Calu3 (cell line): ENCODE measurements around the gene PANX2. TPM values are rescaled to one million over a fixed set of nuclear protein-coding genes. Genes with fewer than 3 reads are reported as not detected.
A peak's percentile ranks its signal among the peaks of the same experiment; 100 is the strongest.

Experiments
- BruUV-seq: library from RNA; stranded (reverse); fragments of 400-500 nt; replicated peaks from 2 replicates; lab custom pipeline; 2021; lab: Mats Ljungman, UMichigan
- CTCF ChIA-PET: fragments of 300-600 bp; sonication (Branson Sonifier 250); formaldehyde crosslinking; loops from one replicate; lab custom pipeline; 2022; ENCODE audit warnings: antibody characterized with exemption; lab: Charles Lee
- DNase-seq: peaks from one replicate; pipeline ENCODE4 v3.0.0; 2022
- H3K27ac Mint-ChIP-seq: one replicate; pipeline ENCODE4 v1.8.0; 2022; ENCODE audit warnings: mixed read lengths; ENCODE audit not compliant: unreplicated experiment
- H3K27me3 Mint-ChIP-seq: one replicate; pipeline ENCODE4 v1.8.0; 2022; ENCODE audit warnings: mixed read lengths; ENCODE audit not compliant: unreplicated experiment
- H3K36me3 Mint-ChIP-seq: one replicate; pipeline ENCODE4 v1.8.0; 2022; ENCODE audit warnings: mild to moderate bottlenecking, moderate library complexity, mixed read lengths; ENCODE audit not compliant: insufficient read depth, unreplicated experiment
- H3K4me1 Mint-ChIP-seq: one replicate; pipeline ENCODE4 v1.8.0; 2022; ENCODE audit warnings: mild to moderate bottlenecking, low read depth, mixed read lengths; ENCODE audit not compliant: unreplicated experiment
- H3K4me3 Mint-ChIP-seq: one replicate; pipeline ENCODE4 v1.8.0; 2022; ENCODE audit warnings: mild to moderate bottlenecking, low read depth, moderate library complexity, mixed read lengths; ENCODE audit not compliant: unreplicated experiment
- H3K9me3 Mint-ChIP-seq: one replicate; pipeline ENCODE4 v1.8.0; 2022; ENCODE audit warnings: low read depth, mixed read lengths; ENCODE audit not compliant: unreplicated experiment
- intact Hi-C: fragments of 100-400 bp; cut with micrococcal nuclease; formaldehyde crosslinking; loops from one replicate; pipeline ENCODE4 v1.10.0; 2022; ENCODE audit not compliant: unreplicated experiment
- total RNA-seq: library from RNA; stranded (reverse); gene quantifications from 2 replicates; pipeline ENCODE4 v1.2.3, GENCODE V29; 2022
- TF ChIP-seq, protein P1 (sequence below): fragments of 200-600 bp; IDR thresholded peaks from one replicate; pipeline ENCODE4 v1.8.0; 2022; ENCODE audit warnings: antibody characterized with exemption; ENCODE audit not compliant: unreplicated experiment

PANX2 gene
- total RNA-seq, 1 experiment from 2014 or later = 2.0 TPM

DNA sequence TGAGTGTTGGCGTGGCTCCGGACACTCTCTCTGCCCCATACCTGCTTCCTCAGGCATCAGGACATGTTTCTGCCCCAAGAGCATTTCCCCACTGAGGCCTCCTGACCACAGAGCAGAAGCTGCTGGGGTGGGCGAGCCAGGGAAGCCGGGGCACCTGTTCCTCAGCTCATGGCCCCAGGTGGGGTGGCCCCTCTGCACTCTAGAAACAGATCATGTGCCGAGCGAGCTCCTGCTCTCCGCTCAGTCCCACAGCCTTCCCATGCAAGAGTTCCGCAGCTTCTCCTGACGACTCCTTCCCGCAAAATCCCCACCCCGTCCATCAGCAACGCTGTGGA is 22.4 kb upstream of the PANX2 start:
- intact Hi-C loops = loop anchor here (5.0 to 10.0 kb wide), 2 partner anchors 213 to 349 kb away; no protein-coding TSS in a partner anchor
- no peak overlapping the region for H3K4me3 Mint-ChIP-seq
- TF ChIP-seq, protein P1, sequence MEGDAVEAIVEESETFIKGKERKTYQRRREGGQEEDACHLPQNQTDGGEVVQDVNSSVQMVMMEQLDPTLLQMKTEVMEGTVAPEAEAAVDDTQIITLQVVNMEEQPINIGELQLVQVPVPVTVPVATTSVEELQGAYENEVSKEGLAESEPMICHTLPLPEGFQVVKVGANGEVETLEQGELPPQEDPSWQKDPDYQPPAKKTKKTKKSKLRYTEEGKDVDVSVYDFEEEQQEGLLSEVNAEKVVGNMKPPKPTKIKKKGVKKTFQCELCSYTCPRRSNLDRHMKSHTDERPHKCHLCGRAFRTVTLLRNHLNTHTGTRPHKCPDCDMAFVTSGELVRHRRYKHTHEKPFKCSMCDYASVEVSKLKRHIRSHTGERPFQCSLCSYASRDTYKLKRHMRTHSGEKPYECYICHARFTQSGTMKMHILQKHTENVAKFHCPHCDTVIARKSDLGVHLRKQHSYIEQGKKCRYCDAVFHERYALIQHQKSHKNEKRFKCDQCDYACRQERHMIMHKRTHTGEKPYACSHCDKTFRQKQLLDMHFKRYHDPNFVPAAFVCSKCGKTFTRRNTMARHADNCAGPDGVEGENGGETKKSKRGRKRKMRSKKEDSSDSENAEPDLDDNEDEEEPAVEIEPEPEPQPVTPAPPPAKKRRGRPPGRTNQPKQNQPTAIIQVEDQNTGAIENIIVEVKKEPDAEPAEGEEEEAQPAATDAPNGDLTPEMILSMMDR = no peak
- no TSS peak for BruUV-seq
- CTCF ChIA-PET = interaction anchor here (0.7 to 1.7 kb wide), 2 partner anchors 13 to 60 kb away, joined by 3 to 4 read pairs; no protein-coding TSS in a partner anchor
- H3K9me3 Mint-ChIP-seq = no peaks in the 10 kb centered on the region
- peaks cover 16% of the 10 kb centered on the region for H3K4me1 Mint-ChIP-seq
- H3K27me3 Mint-ChIP-seq = peaks cover 47% of the 10 kb centered on the region
- no peaks in the 10 kb centered on the region for H3K36me3 Mint-ChIP-seq
- no peak overlapping the region for H3K27ac Mint-ChIP-seq
- no peak for DNase-seq

DNA sequence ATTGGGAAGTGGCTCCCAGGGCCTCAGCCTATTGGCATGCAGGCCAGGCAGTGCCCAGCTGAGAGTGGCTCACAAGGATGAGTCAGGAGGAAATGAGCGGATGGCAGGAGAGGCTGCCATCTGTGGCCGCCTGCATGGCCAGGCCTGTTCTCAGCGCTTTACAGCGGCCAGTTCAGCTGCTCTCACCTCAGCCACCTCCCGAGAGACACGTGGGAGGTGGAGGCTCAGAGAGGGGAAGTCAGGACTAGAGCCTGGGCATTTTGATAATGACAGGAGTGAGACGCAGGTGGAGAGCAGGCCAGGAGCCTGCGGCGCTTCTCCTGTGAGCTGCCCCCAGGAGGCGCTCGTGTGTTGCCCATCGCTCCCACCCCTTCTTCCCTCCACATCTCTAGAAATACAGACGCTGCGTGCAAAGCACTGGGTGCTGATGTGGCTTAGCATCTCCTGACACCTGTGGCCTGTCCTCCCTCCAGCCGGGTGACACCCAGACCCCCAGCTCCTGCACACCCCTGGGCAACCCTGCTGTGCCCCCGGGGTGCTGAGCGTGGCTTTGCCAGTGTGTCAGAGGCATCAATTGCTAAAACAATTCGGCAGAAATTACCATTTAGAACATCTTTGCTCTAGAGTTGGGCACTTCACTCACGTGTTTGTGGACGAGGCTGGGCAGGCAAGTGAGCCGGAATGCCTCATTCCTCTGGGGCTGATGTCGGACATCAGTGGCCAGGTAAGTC is 21.4 kb upstream of the PANX2 start:
- CTCF ChIA-PET = interaction anchor here (0.6 to 1.7 kb wide), 12 partner anchors 9 to 524 kb away, joined by 3 to 4 read pairs (median 3); no protein-coding TSS in a partner anchor
- no peaks in the 10 kb centered on the region for H3K9me3 Mint-ChIP-seq
- no TSS peak for BruUV-seq
- H3K36me3 Mint-ChIP-seq = no peaks in the 10 kb centered on the region
- H3K27me3 Mint-ChIP-seq = peaks cover 37% of the 10 kb centered on the region
- no peak overlapping the region for H3K27ac Mint-ChIP-seq
- intact Hi-C loops = loop anchor here (1.0 to 10.0 kb wide), 3 partner anchors 60 to 348 kb away; no protein-coding TSS in a partner anchor
- peaks cover 16% of the 10 kb centered on the region for H3K4me1 Mint-ChIP-seq
- DNase-seq = peak; percentile 80
- no peak overlapping the region for H3K4me3 Mint-ChIP-seq
- TF ChIP-seq, protein P1 = peak; percentile 89

DNA sequence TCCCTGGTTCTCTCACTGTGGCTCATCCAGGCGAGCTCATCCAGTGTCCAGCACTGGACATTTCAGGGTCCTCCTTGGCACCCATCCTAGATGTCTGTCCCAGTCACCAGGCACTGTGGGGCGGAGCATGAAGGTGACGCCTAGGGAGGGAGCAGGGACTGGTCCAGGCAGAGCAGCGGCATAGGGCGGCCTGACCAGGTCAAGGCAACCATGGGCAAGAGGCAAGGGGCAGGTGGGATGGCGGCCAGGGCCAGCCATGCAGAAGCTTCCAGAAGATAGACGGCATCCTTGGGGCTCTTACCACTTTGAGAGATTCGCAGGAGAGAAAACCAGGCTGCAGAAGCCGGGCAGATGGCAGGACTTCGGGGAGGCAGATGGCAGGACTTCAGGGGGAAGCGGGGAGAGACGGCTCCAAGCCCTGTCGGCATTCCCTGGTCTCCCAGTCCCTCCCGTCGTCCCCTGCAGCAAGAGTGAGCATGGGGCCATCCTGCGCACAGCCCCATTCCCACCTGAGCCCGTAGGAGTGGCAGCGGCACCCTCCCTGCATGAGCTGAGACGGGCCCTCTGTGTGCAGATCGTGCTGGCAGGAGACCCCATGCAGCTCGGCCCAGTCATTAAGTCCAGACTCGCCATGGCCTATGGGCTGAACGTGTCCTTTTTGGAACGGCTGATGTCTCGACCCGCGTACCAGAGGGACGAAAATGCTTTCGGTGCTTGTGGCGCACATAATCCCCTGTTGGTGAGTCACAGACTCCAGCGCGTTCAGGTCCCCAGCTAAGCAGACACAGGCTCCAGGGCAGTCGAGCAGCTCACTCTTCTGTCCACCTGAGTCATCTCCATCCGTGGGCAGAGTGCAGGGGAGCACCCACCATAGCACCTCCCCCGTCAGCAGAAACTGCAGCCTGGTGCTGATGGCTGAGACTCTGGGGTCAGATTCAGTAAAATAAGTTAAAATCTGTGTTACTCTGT is 20.1 kb upstream of the PANX2 start:
- Mint-ChIP-seq H3K4me1 (peaks cover 16% of the 10 kb centered on the region), H3K4me3 (no peak overlapping the region), H3K9me3 (no peaks in the 10 kb centered on the region), H3K27ac (no peak overlapping the region), H3K36me3 (no peaks in the 10 kb centered on the region), H3K27me3 (peaks cover 26% of the 10 kb centered on the region)
- CTCF ChIA-PET = interaction anchor here (0.6 kb wide), 1 partner anchor 58 kb away, joined by 7 read pairs; no protein-coding TSS in a partner anchor
- intact Hi-C loops = no loop called here
- TF ChIP-seq, protein P1 = no peak
- BruUV-seq = no TSS peak
- DNase-seq = no peak
